Embryonic facial prominence (tissue), 1 donor: ENCODE measurements around the gene YY1AP1.
"Not testable (repeated sequence)": the region's sequence is repeated elsewhere in the genome, so short reads cannot be mapped to it uniquely, and the experiment has no call there.

ENCODE experiments used
- DNase-seq: peaks from one replicate; pipeline ENCODE4 v3.0.0-alpha.2; 2016; ENCODE audit errors: extremely low spot score

The YY1AP1 gene

DNA sequence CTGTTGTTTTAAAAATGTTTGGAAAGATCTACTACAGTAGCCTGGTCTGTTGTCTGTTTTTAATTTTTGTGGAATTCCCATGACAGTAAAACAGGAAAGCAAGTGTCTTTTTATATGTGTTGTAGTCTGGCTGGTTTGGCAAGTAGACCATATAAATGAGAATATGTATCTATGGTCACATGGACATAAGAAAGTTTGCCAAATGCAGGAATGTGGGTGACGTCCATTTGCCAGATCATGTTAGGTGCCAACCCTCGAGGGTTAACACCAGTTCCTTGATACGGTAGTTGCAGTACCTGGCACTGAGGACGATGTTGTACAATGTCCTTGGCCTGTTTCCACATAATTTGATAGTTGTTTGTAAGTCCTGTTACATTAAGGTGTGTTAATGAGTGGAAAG lies 6.5 kb upstream of the YY1AP1 start:
- DNase-seq, result no peak

DNA sequence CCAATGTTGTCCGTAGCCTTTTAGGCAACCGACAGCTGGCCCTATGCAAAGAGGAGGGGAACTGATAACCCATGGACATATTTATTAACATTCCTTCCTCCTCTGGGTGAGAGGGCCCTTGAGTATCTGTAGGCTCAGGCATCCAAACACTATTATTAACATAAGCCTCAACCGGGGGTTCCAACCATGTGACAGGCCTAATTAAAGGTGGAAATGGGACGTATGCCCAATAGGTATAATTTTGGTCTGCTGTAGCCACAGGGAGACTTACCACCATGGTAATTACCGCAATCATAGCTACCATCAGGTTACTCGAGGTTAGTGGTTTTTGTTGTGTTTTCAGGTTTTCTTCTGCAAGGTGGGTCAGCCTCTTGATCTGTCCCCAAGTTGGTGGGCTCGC lies 5.6 kb upstream of the YY1AP1 start:
- no peak for DNase-seq

DNA sequence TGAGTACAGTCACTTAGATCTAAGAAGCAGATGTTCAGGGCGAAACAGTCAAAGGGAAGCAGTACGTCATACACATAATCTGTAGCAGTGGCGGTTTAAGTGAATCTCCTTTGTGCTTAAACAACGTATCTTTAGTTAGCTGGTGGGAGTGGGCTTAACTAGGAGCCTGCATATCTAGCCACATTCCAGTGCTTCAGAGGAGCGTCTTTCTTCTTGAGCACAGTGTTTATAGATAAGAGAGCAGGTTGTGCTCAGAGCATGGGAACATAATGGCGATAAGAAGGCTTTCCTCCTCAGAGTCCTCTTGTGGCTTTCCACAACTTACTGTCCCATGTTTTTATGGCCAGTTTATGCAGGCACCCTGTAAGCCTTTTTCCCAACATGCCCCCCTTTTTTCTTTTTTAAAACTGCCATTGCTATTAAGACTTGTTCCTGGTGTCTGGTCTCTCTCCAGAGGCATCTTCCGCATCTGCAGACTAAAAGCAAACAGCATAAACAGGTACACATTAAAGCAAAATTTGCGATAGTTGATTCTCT lies 3.5 kb upstream of the YY1AP1 start:
- no peak for DNase-seq

DNA sequence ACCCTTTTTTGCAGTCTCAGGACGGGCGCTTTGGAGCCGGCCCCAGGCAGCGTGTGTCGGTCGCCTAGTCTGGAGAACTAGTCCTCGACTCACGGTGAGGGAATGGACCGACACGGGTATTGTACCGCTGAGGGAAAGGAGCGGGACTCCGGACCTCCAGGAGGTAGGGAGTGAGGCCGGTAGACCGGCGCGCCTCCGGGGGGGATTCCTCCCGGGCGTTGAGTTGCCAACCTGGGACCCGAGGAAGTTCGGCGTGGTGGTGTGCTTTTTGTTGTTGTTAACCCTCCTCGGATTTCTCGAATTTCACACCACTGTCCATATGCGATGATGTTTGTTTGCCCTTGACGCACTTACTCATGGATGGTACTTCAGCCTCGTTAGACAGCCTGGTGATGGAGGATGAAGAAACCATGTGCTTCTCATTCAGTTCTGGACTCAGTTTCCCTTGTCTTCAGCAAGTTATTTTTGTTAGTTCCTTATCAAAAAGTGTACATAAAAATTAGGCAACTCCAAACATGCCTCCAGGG lies 570 bp upstream of the YY1AP1 start, which contains the start of gene DAP3:
DAP3 (plus strand) TSS at position 11 of the 527 bp plus-strand sequence. CDS start 20,689 bp downstream, outside the sequence.
- DNase-seq, result not testable (repeated sequence)

DNA sequence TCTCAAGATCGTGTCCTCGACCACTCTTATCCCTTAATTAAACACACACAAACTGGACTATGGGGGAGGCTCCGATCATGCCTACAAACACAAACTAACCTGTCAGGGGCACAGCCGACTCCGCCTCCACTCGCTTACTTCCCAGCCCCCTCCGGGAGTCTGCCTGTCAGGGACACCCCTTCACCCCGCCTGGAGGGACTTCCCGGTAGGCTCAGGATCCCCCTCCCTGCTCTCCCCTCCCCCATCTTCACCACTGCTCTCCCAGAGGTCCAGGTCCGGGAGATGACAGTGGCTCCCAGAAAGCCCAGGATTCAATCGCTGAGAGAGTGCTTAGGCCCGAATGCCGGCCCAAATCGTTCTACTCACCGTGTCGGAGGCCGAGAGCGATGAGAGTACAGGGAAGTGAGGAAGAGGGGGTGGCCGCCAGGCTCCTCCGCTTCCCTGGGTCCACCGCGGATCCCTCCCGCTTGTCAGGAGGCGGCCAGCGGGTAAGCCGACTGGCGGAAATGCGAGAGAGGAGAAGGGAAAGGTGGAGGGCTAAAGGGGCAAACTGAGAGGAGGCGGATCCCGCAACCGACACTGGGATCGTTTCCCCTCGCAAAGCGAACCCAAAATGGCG lies 760 bp downstream of the YY1AP1 start:
- not testable (repeated sequence) for DNase-seq

DNA sequence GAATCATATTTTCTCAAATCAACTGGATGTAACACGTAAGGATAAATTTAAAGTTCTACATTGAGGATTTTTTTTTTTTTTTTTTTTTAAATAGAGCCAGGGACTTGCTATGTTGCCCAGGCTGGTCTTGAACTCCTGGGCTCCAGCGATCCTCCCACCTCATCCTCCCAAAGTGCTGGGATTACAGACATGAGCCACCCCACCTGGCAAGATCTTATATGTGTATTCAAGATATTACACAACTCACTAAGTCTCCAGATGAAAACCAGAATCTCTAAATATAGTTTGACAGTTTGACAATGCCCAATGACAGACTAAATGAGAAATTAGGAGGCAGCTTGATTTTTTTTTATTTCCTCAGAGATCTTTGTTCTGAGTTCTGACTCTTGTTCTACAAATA lies 6.8 kb downstream of the YY1AP1 start:
- DNase-seq, result no peak

DNA sequence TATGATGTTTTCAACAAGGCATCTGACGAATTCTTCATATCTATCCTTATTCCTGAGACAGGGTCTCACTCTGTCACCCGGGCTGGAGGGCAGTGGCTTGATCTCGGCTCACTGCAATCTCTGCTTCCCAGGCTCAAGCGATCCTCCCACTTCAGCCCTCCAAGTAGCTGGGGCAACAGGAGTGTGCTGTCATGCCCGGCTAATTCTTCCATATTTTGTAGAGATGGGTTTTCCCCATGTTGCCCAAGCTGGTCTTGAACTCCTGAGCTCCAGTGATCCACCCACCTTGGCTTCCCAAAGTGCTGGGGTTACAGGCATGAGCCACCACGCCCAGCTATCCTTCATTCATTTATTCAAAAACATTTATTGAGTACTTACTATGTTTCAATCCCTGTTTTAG lies 8.0 kb downstream of the YY1AP1 start:
- DNase-seq, result no peak

DNA sequence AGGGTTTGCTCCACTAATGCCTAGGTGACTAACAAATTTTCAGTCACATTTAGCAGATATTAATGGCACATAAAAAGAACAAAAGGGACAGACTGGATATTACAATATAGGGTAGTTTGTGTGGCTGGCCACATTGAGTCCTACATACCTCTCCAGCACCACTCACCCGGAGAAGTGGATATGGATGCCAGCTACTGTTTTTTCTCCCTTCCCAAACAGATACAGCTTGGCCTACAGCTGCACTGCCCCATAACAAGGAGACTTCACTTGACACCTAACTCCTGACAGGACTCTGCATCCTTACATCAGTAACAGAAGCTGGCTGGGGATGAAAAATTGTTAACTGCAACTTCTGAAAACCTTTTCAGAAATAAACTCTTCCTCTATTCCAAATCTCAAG lies 9.6 kb downstream of the YY1AP1 start:
- not testable (repeated sequence) for DNase-seq

DNA sequence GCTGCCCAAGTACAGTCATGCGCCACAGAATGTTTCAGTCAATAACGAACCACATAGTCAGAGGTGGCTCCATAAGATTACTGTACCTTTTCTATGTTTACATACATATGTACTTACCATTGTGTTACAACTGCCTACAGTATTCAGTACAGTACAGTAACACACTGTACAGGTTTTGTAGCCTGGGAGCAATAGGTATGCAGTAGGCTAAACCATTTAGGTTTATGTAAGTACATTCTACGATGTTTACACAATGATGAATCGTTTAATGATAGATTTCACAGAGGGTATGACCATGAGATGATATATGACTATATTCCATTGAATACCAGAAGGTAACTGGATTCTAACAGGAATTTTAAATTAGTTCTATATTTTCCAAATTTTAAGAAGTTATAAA lies 10.5 kb downstream of the YY1AP1 start:
- DNase-seq, result no peak

DNA sequence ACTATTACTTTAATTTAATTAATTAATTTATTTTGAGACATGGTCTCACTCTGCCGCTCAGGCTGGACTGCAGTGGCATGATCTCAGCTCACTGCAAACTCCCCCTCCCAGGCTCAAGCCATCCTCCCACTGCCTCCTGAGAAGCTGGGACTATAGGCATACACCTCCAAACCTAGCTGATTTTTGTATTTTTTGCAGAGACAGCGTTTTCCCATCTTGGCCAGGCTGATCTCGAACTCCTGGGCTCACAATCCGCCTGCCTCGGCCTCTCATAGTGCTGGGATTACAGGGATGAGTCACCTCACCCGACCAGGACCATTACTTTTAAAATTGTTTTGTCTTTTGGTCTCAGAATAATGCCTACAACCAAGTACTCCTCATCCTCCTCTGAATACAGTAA lies 15.6 kb downstream of the YY1AP1 start:
- DNase-seq, result no peak

DNA sequence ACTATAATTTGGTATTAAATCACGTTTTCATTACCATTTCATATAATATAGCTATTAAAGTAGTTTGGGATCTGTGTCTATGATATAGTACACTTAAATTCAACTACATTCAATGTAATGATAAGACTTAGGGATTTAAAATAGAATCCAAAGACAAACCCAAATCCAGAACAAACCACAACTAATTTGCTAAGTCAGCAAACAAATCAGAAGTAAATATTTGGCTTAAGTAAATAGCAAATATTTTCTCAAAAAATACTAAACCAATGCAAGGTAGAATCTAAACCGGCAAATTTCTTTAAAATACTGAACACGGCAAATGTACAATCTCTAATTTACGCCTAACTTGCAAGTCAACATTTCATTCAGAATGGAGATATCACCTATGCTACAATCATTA lies 16.8 kb downstream of the YY1AP1 start:
- no peak for DNase-seq

DNA sequence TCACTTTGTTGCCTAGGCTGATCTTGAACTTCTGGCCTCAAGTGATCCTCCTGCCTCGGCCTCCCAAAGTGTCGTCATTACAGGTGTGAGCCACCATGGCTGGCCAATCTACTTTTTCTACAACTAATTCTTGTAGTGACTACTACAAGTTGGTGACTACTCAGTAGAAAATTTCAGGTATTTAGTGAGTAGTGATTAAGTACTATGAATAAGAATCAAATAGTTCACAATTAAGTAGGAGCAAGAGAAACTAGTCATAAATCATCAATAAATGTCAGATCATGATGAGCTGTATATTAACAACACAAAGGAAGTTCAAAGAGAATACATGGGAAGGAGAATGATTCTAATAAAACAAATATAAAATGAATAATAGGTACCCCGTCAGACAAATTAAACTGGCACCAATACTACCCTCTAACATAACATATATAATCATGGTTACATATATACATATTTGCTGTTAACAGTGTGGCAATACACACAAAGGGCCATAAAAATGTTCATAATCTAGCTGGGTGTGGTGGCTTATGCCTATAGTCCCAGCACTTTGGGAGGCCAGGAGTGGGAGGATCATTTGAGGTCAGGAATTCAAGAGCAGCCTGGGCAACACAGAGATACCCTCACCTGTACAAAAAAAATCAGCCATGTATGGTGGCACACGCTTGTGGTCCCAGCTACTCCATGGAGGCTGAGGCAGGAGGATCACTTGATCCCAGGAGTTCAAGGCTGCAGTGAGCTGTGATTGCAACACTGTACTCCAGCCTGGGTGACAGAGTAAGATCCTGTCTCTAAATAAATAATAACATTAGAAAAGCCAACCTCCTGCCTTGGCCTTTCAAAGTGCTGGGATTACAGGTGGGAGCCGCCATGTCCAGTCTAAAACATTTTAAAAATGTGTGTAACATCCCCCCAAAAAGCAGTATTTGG lies 19.1 kb downstream of the YY1AP1 start:
- no peak for DNase-seq

DNA sequence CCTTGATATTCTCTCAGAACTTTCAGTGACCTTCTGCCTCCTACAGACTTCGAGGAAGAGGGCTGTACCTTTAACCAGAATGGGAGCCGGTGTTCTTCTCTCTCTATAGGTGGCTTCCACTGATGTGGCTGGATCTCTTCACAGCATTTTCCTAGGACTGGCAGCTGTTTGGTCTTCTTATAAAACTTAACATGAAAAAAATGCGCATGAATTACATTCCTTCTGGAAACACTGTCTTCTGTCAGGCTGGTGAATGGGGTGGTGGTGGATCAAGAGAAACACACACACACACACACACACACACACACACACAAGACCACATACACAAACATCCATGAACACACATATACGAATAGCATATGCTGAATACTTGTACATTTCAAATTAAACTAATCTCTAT lies 27.3 kb downstream of the YY1AP1 start:
- DNase-seq, result not testable (repeated sequence)

DNA sequence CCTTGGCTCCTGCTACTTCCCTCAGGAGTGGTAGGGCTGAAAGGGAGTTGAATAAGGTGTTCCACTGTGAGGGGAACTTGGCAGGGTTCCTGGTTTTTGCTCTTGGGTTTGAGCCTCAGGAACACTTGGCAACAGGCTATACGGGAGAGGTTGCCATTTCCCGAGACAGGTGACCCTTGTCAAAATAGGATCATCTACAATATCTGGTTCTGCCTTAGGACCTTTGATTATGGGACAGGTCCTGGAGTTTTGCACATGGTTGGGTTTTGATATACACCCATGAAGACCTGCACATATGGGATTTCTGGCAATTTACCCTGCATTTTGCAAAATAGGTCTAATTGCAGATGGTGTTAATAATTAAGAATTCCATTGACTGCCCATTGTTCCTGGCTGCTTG lies 31.1 kb downstream of the YY1AP1 start:
- DNase-seq, result no peak

DNA sequence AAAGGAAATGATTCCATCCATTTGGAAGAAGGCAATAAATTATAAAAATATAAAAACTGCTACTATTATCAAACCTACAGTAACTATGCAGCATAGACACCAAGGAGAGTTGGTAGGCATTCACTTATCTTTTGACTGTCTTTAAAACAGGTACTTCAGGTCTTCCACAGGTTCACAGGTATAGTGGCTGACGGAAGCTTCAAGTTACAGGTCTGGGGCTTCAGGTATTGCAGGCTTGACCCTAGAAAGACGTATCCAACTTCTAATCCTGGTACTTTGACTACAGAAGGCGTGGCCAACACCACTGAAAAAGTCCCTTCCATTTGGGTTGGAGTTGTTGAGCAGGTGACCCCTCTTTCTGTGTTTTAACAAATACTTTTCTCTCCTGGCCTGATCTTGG lies 35.6 kb downstream of the YY1AP1 start:
- no peak for DNase-seq

DNA sequence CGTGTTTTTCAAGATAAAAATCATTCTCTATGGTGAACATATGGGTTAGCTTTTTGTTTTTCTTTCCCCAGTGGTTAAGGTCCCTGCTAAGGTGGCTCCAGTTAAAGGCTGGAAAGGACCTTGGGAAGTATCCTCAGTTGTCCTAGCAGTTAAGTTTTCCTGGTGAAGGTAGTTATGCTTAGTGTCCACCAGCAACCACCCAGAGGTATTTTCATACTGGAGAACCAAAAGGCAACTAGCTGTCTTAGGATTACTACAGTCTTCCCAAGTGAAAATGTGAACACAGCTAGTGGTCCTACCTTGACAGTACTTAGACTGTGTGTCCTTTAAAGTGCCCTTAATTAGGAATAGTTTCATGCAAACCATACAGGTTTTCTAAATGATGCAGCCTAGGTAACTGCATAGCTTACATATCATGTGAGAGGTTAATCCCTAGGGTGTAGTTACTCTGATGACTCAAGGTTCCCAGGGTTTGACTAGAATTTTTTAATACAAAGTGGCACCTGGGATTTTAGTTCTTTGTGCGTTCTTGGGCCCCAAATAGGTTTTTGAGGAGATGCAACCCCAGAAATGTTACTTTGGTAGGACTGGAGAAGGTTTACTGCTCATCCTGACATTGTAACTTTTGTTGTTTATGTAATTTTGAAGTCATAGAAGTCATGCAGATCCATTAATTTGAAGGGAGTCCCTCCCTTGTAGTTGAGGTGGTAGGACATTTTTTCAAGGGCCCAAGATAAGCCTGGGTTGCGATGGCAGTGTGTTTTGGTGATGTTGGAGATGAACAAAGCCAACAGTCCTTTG lies 36.5 kb downstream of the YY1AP1 start:
- no peak for DNase-seq

DNA sequence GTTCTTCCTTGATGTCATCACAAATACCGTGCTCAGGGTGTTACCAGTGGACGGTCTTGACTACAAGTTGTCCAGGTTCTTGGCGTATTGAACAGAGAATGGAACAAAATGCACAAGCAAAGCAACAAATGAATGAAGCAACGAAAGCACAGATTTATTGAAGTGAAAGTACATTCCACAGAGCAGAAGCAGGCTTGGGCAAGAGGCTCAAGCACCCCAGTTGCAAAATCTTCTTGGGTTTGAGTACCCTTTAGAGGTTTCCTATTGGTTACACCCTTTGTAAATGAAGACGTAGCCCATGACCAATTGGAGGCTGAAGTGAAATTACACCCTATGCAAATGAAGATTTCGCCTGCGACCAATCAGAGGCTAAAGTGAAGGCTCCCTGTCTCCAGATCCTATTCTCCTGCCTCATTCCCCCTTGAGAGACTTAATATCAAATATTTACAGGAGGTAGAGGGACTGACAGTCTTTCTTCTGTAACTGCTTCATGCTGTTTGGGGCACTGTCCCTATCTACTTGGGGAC lies 38.3 kb downstream of the YY1AP1 start:
- no peak for DNase-seq

DNA sequence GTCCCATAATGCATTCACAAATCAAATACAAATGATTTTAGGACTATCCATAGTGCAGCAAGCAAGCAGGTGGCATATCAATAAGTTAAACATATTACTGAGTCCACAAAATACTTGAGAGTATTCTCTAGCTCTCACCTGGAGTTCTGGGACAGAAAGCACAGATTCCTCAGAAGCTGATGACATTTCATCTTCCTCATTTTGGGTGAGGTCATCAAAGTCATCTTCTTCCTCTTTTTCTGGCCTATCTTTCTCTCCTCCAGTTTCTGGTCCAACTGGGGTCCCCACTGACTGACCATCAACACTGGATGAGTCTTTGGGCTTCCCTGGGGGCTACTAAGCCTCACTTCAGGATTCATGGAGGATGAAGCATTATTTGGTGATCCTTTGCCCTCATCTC lies 38.9 kb downstream of the YY1AP1 start:
- DNase-seq, result no peak

DNA sequence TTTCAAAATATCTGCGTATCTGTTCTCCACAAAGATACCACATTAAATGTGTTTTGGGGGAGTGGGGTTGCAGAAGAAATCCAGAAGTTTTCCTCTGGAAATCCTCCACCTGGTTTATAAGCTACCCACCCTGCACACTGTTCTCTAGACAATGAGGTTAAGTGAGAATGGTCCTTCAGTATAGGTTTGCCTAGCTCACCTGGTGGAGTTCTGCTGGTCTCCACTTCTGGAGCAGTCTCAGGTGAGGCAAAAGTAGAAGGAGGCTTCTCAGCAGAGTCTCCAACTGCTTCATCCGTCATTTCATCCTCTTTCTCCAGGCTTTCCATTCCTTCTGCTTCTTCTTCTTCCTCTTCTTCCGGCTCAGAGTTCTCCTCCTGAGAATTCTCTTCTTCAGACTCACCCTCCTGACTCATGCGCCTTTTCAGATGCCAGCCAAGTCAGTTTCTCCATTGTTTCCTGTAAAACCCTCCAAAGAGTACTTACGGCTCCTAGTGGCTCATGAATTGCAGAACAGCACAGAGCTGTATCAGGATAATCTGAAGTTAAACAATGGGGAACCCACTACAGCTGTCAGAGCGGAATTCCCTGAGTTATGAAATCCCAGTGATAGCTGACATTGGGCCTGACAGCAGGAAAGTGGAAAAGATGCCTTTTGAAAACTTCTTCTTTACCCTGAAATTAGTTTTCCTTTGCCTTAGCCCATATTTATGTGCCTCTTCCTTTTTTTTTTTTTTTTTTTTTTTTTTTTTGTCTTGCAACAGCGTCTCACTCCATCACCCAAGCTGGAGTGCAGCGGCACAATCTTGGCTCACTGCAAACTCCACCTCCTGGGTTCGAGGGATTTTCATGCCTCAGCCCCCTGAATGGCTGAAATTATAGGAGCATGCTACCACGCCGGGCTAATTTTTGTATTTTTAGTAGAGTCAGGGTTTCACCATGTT lies 40.1 kb downstream of the YY1AP1 start:
- no peak for DNase-seq

DNA sequence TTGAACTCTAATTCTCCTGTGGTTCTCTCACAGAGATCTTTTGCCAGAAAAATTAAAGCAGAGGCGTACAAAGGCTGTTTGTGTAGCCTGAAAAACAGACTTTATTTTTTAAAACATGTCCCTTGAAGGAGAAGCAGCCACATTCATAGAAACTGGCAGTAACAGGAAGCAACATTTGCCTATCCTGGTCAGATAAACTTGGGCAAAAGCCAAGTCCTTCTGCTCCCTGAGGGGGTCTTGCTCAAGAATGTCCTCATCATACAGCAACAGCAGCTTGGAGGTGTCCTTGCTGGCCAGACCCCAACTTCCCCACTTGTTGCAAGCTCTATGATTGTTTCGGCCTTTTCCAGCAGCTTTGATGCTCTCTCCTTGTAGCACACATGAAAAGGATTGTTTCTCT lies 42.3 kb downstream of the YY1AP1 start:
- no peak for DNase-seq
